GM21367 (cell line): ENCODE results near the gene TBC1D14.
"Not testable (repeated sequence)": the region's sequence is repeated elsewhere in the genome, so short reads cannot be mapped to it uniquely, and the experiment has no call there.

Experiments used
- ATAC-seq: cut with Tn5 transposase; IDR thresholded peaks from one replicate; pipeline ENCODE4 v1.9.1; 2021; ENCODE audit not compliant: unreplicated experiment

TBC1D14 gene

GRCh38 chr4:7074426-7074825 lies 164.8 kb downstream of the TBC1D14 start:
- ATAC-seq = no peak

GRCh38 chr4:7075962-7076695 lies 166.5 kb downstream of the TBC1D14 start:
- no peak for ATAC-seq

- ATAC-seq = no peak
These were observed 167.1 kb downstream of the TBC1D14 start for GRCh38 chr4:7076696-7077082.

GRCh38 chr4:7077371-7077770 lies 167.7 kb downstream of the TBC1D14 start:
- no peak for ATAC-seq

GRCh38 chr4:7078025-7078424 lies 168.4 kb downstream of the TBC1D14 start:
- ATAC-seq = no peak

GRCh38 chr4:7079483-7079882 lies 169.9 kb downstream of the TBC1D14 start:
- not testable (repeated sequence) for ATAC-seq

GRCh38 chr4:7079909-7080308 lies 170.3 kb downstream of the TBC1D14 start:
- not testable (repeated sequence) for ATAC-seq
